ENCODE data around the gene GAS1. TPM values are rescaled to one million over a fixed set of nuclear protein-coding genes. Genes with fewer than 3 reads are reported as not detected.

GAS1 gene
- total RNA-seq, 4 donors from 2014 or later, result 4.8 to 36.2 (median 11.3) TPM

DNA sequence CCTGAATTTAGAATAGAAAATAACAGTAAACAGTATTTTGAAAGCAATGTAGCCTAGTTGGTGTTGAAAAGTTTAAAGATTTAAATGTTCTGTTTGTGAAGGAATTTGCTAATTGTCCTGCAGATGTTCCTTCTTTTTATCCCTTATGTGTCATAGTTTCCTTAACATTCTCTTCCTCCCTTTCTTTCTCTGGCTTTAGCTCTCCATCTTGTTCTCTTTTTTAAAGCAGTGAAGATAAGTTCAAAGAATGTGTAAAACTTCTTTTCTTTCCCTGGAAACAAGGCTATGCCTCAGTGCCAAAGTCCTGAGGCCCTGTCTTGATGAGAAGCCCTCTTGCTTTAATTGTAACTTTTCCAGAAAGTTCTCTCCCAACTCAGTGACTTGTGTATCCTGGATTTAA is 24.4 kb upstream of the GAS1 start:
- in situ Hi-C loops (cut with MboI; ENCODE audit: low pct_ligation_motif_present in 1 of 4, low pct_unique_long_range_greater_than_20kb in 1 of 4, low sequenced_read_pairs in 3 of 4), result loop anchor here in 1 of 4 donors (25.0 kb wide), 1 partner anchor 341 kb away; no protein-coding TSS in a partner anchor
- no peak for DNase-seq
- no peak overlapping the region for H3K27ac ChIP-seq
- H3K36me3 ChIP-seq, result no peaks in the 10 kb centered on the region
- no peak overlapping the region for H3K4me3 ChIP-seq
- no peaks in the 10 kb centered on the region for H3K27me3 ChIP-seq
- H3K9me3 ChIP-seq, result no peaks in the 10 kb centered on the region
- intact Hi-C loops (cut with DNase I; ENCODE audit: low total_unique reads), result no loop called here
- peaks cover 0 to 3% (median 0%) of the 10 kb centered on the region in 4 donors for H3K4me1 ChIP-seq
- TF ChIP-seq EP300 (IDR thresholded peaks at IDR 0.05; ENCODE audit: low read depth), result no peak
- TF ChIP-seq POLR2A (IDR thresholded peaks at IDR 0.05), result no peak
- no peak for TF ChIP-seq POLR2AphosphoS5 (IDR thresholded peaks at IDR 0.05)
- no peak for TF ChIP-seq CTCF (IDR thresholded peaks at IDR 0.05)

DNA sequence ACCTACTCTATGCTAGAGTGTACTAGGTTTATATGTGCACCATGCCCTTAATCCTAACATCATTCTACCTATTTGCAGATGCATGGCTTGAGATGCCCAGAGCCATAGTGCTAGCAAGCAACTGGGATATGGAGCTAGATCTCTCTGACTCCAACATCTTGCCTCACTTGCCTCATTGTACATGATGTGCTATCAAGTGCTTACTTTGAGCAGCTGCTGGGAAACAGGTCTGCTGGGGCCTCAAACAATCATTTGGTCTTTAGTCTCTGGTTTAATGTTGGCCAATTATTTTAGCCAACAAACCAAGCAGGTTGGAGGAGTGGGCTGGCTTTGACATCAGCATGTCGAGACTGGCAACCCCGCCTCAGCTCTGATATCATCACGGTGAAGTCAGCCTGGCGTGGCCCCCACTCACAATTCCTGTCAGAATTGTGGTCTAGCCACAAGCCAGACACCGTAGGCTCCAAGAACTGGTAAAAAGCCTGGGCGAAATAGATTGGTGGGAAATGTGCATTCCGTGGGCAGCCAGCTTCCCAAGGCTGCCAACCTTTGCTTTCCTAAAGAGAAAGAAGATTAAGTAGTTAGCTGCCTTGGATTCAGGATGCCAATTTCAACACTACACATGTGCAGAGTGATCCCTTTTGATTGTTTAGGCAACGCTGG is 21.1 kb upstream of the GAS1 start:
- no peaks in the 10 kb centered on the region for H3K27me3 ChIP-seq
- WGBS, 2 donors (ENCODE audit: low coverage in 1 of 2), result 68% methylated on average over 8 of the region's 8 CpGs; no CpG with 5 or more reads in 1 of the 2 donors
- no peak for DNase-seq
- H3K4me1 ChIP-seq, result peaks cover 0 to 9% (median 4%) of the 10 kb centered on the region in 4 donors
- TF ChIP-seq POLR2A (IDR thresholded peaks at IDR 0.05) (no peak), POLR2AphosphoS5 (IDR thresholded peaks at IDR 0.05) (no peak), EP300 (IDR thresholded peaks at IDR 0.05; ENCODE audit: low read depth) (no peak), CTCF (IDR thresholded peaks at IDR 0.05) (no peak)
- no peaks in the 10 kb centered on the region for H3K9me3 ChIP-seq
- no peak overlapping the region for H3K4me3 ChIP-seq
- no peaks in the 10 kb centered on the region for H3K36me3 ChIP-seq
- intact Hi-C loops (cut with DNase I; ENCODE audit: low total_unique reads) (no loop called here), in situ Hi-C loops (cut with MboI; ENCODE audit: low pct_ligation_motif_present in 1 of 4, low pct_unique_long_range_greater_than_20kb in 1 of 4, low sequenced_read_pairs in 3 of 4) (loop anchor here in 1 of 4 donors (25.0 kb wide), 1 partner anchor 344 kb away; no protein-coding TSS in a partner anchor)
- no peak overlapping the region for H3K27ac ChIP-seq

GRCh38 chr9:86966852-86967511 is 19.7 kb upstream of the GAS1 start:
- H3K27ac ChIP-seq, result peak overlapping the region in 3 of 4 donors; percentile 3 to 71 (median 56)
- no peaks in the 10 kb centered on the region for H3K9me3 ChIP-seq
- no peak overlapping the region for H3K4me3 ChIP-seq
- peaks cover 0 to 14% (median 4%) of the 10 kb centered on the region in 4 donors for H3K4me1 ChIP-seq
- TF ChIP-seq POLR2A (IDR thresholded peaks at IDR 0.05) (no peak), CTCF (IDR thresholded peaks at IDR 0.05) (no peak), POLR2AphosphoS5 (IDR thresholded peaks at IDR 0.05) (no peak), EP300 (IDR thresholded peaks at IDR 0.05; ENCODE audit: low read depth) (no peak)
- intact Hi-C loops (cut with DNase I; ENCODE audit: low total_unique reads), result no loop called here
- WGBS, 2 donors (ENCODE audit: low coverage in 1 of 2), result 55% methylated on average over 10 of the region's 10 CpGs; no CpG with 5 or more reads in 1 of the 2 donors
- no peaks in the 10 kb centered on the region for H3K27me3 ChIP-seq
- H3K36me3 ChIP-seq, result no peaks in the 10 kb centered on the region
- DNase-seq, result peak; percentile 12
- in situ Hi-C loops (cut with MboI; ENCODE audit: low pct_ligation_motif_present in 1 of 4, low pct_unique_long_range_greater_than_20kb in 1 of 4, low sequenced_read_pairs in 3 of 4), result loop anchor here in 1 of 4 donors (25.0 kb wide), 1 partner anchor 345 kb away; no protein-coding TSS in a partner anchor

- in situ Hi-C loops (cut with MboI; ENCODE audit: low pct_ligation_motif_present in 1 of 4, low pct_unique_long_range_greater_than_20kb in 1 of 4, low sequenced_read_pairs in 3 of 4) (loop anchor here in 1 of 4 donors (25.0 kb wide), 1 partner anchor 346 kb away; no protein-coding TSS in a partner anchor), intact Hi-C loops (cut with DNase I; ENCODE audit: low total_unique reads) (no loop called here)
- no peak for DNase-seq
- no peak for TF ChIP-seq POLR2AphosphoS5 (IDR thresholded peaks at IDR 0.05)
- TF ChIP-seq EP300 (IDR thresholded peaks at IDR 0.05; ENCODE audit: low read depth), result no peak
- TF ChIP-seq CTCF (IDR thresholded peaks at IDR 0.05), result no peak
- TF ChIP-seq POLR2A (IDR thresholded peaks at IDR 0.05), result no peak
- 38 to 52% methylated on average over 1 to 5 of the region's 5 CpGs for WGBS, 2 donors (ENCODE audit: low coverage in 1 of 2)
- H3K4me1 ChIP-seq, result peaks cover 0 to 14% (median 4%) of the 10 kb centered on the region in 4 donors
- no peaks in the 10 kb centered on the region for H3K9me3 ChIP-seq
- no peak overlapping the region for H3K4me3 ChIP-seq
- peaks cover 5% of the 10 kb centered on the region for H3K27me3 ChIP-seq
- H3K27ac ChIP-seq, result peak overlapping the region in 3 of 4 donors; percentile 3 to 71 (median 56)
- H3K36me3 ChIP-seq, result no peaks in the 10 kb centered on the region
These were observed 18.5 kb upstream of the GAS1 start for GRCh38 chr9:86965636-86966395.

Data from transverse colon (tissue), 4 donors.